Astrocyte of the spinal cord (primary cell): ENCODE measurements around the gene KLHL35.
"Not testable (repeated sequence)": the region's sequence is repeated elsewhere in the genome, so short reads cannot be mapped to it uniquely, and the experiment has no call there.

Experiments used
- DNase-seq: peaks from one replicate; pipeline ENCODE4 v3.0.0; 2011; ENCODE audit warnings: low read depth, low spot score
- H3K4me3 ChIP-seq: 2 replicates; pipeline ENCODE4 v1.5.1; 2011; ENCODE audit warnings: low read depth, mild to moderate bottlenecking, low read length, moderate library complexity
- in situ Hi-C: cut with HindIII; loops from 2 replicates; pipeline ENCODE4 v1.10.0; 2017; ENCODE audit warnings: low sequenced_read_pairs
- TF ChIP-seq, protein P1 (sequence below): IDR thresholded peaks from 2 replicates; pipeline ENCODE4 v1.5.1; 2012; ENCODE audit warnings: low read depth, mild to moderate bottlenecking, low read length, inconsistent platforms

Gene KLHL35

DNA sequence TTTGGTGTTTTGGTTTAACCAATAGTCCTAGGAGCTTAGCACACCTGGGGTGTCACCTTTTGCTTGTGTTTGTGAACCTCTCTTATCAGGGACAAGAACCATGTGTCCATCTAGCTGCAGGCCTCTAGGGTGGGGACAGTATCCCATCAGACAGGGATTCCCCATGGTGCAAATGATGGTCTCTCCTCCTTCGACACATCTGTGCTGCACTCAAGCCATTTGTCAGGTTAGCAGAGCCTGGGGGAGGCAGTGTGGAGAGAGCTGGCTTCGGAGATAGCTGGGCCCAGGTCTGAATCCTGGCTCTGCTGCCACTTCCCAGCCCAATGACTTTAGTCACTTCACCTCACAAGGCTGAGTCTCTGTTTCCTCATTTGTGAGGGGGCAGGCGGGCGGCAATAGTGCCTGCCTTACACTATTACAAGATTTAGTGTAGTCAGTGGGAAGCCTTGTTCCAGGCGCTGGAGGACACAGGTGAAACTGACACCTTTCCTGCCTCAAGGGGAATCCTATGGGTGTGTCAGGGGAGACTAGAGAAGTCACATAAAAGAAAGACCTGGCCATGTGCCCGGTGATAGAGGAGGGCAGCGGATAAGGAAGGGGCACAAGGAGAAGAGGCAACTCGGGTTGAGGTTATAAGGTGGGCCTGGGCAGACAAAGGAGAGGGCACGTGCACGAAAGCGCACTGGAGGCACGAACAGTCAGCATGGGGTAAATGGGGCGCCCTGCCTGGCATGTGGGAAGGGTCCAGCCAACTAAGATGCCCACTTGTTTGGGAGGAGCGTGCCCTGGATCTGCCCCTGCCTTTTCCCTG lies 12.6 kb downstream of the KLHL35 start:
- H3K4me3 ChIP-seq = no peak overlapping the region
- TF ChIP-seq, protein P1, sequence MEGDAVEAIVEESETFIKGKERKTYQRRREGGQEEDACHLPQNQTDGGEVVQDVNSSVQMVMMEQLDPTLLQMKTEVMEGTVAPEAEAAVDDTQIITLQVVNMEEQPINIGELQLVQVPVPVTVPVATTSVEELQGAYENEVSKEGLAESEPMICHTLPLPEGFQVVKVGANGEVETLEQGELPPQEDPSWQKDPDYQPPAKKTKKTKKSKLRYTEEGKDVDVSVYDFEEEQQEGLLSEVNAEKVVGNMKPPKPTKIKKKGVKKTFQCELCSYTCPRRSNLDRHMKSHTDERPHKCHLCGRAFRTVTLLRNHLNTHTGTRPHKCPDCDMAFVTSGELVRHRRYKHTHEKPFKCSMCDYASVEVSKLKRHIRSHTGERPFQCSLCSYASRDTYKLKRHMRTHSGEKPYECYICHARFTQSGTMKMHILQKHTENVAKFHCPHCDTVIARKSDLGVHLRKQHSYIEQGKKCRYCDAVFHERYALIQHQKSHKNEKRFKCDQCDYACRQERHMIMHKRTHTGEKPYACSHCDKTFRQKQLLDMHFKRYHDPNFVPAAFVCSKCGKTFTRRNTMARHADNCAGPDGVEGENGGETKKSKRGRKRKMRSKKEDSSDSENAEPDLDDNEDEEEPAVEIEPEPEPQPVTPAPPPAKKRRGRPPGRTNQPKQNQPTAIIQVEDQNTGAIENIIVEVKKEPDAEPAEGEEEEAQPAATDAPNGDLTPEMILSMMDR = no peak
- DNase-seq = no peak
- in situ Hi-C loops = no loop called here

DNA sequence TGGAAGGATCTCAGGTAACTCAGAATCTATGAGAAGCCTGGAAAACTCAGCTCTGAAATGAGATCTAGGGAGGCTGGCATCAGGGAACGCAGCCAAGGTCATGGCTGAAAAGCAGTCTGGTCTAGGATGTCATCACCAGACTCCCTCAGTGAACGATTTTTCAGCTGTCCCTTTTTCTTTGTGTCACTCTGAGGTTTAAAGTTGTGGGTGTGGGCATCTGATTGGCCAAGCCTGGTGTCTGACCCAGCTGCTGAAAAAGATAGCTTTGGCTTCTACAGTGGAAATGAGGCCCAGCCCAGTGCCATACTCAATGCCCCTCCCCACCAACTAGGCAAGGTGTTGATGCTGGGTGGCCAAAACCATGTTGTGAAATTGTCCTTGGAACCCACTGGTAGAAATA lies 19.1 kb downstream of the KLHL35 start:
- DNase-seq = no peak
- H3K4me3 ChIP-seq = no peak overlapping the region
- in situ Hi-C loops = no loop called here
- TF ChIP-seq, protein P1 = no peak

DNA sequence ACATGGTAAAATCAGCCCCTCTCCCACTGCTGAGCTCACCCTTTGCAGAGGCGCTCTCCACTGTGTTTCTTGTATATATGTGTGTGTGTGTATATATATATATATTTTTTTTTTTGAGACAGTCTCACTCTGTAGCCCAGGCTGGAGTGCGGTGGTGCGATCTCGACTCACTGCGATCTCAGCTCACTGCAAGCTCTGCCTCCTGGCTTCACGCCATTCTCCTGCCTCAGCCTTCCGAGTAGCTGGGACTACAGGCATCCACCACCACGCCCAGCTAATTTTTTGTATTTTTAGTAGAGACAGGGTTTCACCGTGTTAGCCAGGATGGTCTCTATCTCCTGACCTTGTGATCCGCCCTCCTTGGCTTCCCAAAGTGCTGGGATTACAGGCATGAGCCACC lies 19.9 kb downstream of the KLHL35 start:
- in situ Hi-C loops, DNase-seq, H3K4me3 ChIP-seq: not testable (repeated sequence)

DNA sequence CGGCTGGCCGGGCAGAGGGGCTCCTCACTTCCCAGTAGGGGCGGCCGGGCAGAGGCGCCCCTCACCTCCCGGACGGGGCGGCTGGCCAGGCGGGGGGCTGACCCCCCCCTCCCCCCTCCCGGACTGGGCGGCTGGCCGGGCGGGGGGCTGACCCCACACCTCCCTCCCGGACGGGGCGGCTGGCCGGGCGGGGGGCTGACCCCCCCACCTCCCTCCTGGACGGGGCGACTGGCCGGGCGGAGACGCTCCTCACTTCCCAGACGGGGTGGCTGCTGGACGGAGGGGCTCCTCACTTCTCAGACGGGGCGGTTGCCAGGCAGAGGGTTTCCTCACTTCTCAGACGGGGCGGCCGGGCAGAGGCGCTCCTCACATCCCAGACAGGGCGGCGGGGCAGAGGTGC lies 23.0 kb downstream of the KLHL35 start:
- DNase-seq, in situ Hi-C loops, H3K4me3 ChIP-seq: not testable (repeated sequence)

DNA sequence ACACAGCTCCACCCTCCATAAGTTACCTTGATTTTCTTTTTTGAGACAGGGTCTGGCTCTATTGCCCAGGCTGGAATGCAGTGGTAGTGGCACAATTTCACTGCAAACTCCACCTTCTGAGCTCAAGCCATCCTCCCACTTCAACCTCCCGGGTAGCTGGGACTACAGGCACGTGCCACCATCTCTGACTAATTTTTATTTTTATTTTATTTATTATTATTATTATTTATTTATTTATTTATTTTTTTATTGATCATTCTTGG lies 24.1 kb downstream of the KLHL35 start:
- TF ChIP-seq, protein P1 = no peak
- in situ Hi-C loops = no loop called here
- H3K4me3 ChIP-seq = no peak overlapping the region
- no peak for DNase-seq

DNA sequence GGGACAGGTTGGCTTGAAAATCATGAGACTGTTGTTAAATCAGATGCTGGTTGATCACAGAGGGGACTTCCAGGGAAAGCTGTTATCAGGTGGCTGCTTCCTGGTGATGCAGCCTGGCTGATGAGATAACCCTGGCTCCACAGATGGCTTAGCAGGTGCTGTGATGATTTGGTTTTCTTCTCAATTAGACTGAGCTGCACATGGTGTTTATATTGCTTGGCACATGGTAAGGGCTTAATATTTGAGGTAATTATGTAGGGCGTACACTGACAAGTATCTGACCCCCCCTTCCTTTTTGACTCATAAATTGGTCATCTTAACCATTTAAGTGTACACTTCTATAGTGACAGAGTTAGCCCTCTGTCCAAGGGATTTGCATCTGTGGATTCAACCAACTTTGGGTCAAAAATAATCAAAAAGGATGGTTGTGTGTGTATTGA lies 26.6 kb downstream of the KLHL35 start:
- in situ Hi-C loops = no loop called here
- TF ChIP-seq, protein P1 = no peak
- H3K4me3 ChIP-seq = no peak overlapping the region
- no peak for DNase-seq

DNA sequence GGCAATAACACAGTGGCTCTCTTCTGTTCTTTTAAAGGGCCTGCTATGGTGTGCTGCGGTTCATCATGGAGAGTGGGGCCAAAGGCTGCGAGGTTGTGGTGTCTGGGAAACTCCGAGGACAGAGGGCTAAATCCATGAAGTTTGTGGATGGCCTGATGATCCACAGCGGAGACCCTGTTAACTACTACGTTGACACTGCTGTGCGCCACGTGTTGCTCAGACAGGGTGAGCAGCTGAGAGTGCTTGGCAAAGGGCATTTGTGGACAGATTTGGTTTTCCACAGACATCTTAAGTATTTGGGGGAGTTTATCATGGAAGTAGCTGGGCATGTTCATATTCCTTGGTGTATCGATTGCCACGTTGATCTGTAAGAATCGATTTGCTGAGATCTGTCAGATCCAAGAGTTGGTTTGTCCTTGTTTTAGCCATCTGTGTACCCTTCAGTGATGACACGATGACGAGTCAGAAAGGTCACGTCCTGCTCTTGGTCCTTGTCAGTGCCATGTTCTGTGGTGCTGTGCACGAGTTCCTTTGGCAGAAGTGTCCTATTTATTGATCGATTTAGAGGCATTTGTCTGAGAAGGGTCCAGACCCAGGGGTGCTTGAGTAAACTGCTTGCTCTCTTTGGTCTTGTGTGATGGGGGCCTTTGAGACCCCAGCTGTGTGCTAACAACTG lies 28.9 kb downstream of the KLHL35 start:
- no peak for DNase-seq
- H3K4me3 ChIP-seq = no peak overlapping the region
- in situ Hi-C loops = no loop called here
- TF ChIP-seq, protein P1 = no peak
